ENCODE data around the gene UTS2R.

UTS2R gene

GRCh38 chr17:82390015-82390859, 18.7 kb downstream of the UTS2R start:
- no peak for DNase-seq

GRCh38 chr17:82390860-82391435, 19.4 kb downstream of the UTS2R start:
- no peak for DNase-seq

- DNase-seq: no peak
Measured at GRCh38 chr17:82391496-82392066, 20.0 kb downstream of the UTS2R start.

GRCh38 chr17:82392209-82392920, 20.8 kb downstream of the UTS2R start:
- DNase-seq: no peak

GRCh38 chr17:82392941-82393340, 21.4 kb downstream of the UTS2R start:
- no peak for DNase-seq

GRCh38 chr17:82394278-82394677, 22.7 kb downstream of the UTS2R start:
- DNase-seq: no peak

- DNase-seq: no peak
Measured at GRCh38 chr17:82396601-82397435, 25.3 kb downstream of the UTS2R start.

- DNase-seq: no peak
Measured at GRCh38 chr17:82397449-82398335, 26.1 kb downstream of the UTS2R start.

GRCh38 chr17:82399041-82399441, 27.5 kb downstream of the UTS2R start:
- DNase-seq: no peak

GRCh38 chr17:82399601-82400101, 28.1 kb downstream of the UTS2R start:
- DNase-seq: no peak

GRCh38 chr17:82400206-82400605, 28.6 kb downstream of the UTS2R start:
- DNase-seq: no peak

GRCh38 chr17:82400830-82401229, 29.3 kb downstream of the UTS2R start:
- no peak for DNase-seq

- DNase-seq: no peak
Measured at GRCh38 chr17:82402865-82403264, 31.3 kb downstream of the UTS2R start.

GRCh38 chr17:82403662-82404660, 32.4 kb downstream of the UTS2R start:
- no peak for DNase-seq

GRCh38 chr17:82405051-82405450, 33.5 kb downstream of the UTS2R start:
- DNase-seq: no peak

- no peak for DNase-seq
Measured at GRCh38 chr17:82406131-82406671, 34.6 kb downstream of the UTS2R start.

- DNase-seq: no peak
Measured at GRCh38 chr17:82407255-82407654, 35.7 kb downstream of the UTS2R start.

GRCh38 chr17:82408288-82408937, 36.8 kb downstream of the UTS2R start:
- no peak for DNase-seq

GRCh38 chr17:82408938-82409318, 37.4 kb downstream of the UTS2R start:
- DNase-seq: no peak
